Naive thymus-derived CD8-positive, alpha-beta T cell (primary cell): Measurements from ENCODE around the gene ABCD2. TPM values are rescaled to one million over a fixed set of nuclear protein-coding genes. Genes with fewer than 3 reads are reported as not detected.

Source experiments
- ATAC-seq, 2 donors: fragments of 150-1000 bp; cut with Tn5 transposase in 1 of 2; sonication (Bioruptor Pico), chemical (Tn5 transposase) in 1 of 2; 1 replicate in 1 of 2; 2 replicates in 1 of 2; pipeline ENCODE4 v1.10.0; 2021; ENCODE audit warnings: mild to moderate bottlenecking in 2 of 2, moderate library complexity in 2 of 2
- POLR2A ChIA-PET: fragments of 350-600 bp; sonication (Branson Sonifier 250); formaldehyde crosslinking; loops from one replicate; lab custom pipeline; 2021; ENCODE audit warnings: antibody characterized with exemption; lab: Charles Lee
- DNase-seq, 10 donors: peaks; one replicate each; pipeline versions ENCODE4 v3.0.0 to v3.0.0-alpha.2; 2020 to 2022
- H3K27ac Mint-ChIP-seq, 10 donors: one replicate each; pipeline ENCODE4 v1.8.0; 2020 to 2022; ENCODE audit warnings: mild to moderate bottlenecking in 10 of 10, mixed read lengths in 10 of 10, moderate library complexity in 4 of 10, inconsistent platforms in 1 of 10
- H3K27me3 Mint-ChIP-seq, 5 donors: one replicate each; pipeline ENCODE4 v1.8.0; 2021 to 2022; ENCODE audit warnings: mixed read lengths in 5 of 5
- H3K36me3 Mint-ChIP-seq, 3 donors: one replicate each; pipeline ENCODE4 v1.8.0; 2020 to 2022; ENCODE audit warnings: mixed read lengths in 3 of 3, mild to moderate bottlenecking in 2 of 3, inconsistent platforms in 1 of 3
- H3K4me1 Mint-ChIP-seq, 4 donors: one replicate each; pipeline ENCODE4 v1.8.0; 2021 to 2022; ENCODE audit warnings: mixed read lengths in 4 of 4
- H3K4me3 Mint-ChIP-seq, 10 donors: one replicate each; pipeline ENCODE4 v1.8.0; 2020 to 2022; ENCODE audit warnings: mild to moderate bottlenecking in 10 of 10, mixed read lengths in 10 of 10, moderate library complexity in 6 of 10, inconsistent platforms in 1 of 10
- H3K9me3 Mint-ChIP-seq, 9 donors: one replicate each; pipeline ENCODE4 v1.8.0; 2020 to 2022; ENCODE audit warnings: mixed read lengths in 9 of 9, mild to moderate bottlenecking in 3 of 9, inconsistent platforms in 1 of 9, moderate library complexity in 1 of 9
- polyA plus RNA-seq, 3 donors: library from polyadenylated mRNA; unstranded; fragments of 300-500 nt; fragmentation: Illumina TruSeq; gene quantifications; one replicate each; pipeline ENCODE4 v1.2.3, GENCODE V29; 2021
- total RNA-seq, 8 experiments: library from RNA in 2 of 8; stranded (reverse) in 2 of 8; gene quantifications; one replicate each; pipeline ENCODE4 v1.2.3 and lab custom pipeline; 2021 to 2026

Gene ABCD2
- 10 to 100 TPM; 22.9 to 23.3 TPM for total RNA-seq
- polyA plus RNA-seq: 10 to 100 TPM; 12.1 to 14.0 (median 12.7) TPM
- 7.0 to 77.3 (median 58.0) reads per million in 6 experiments for total RNA-seq (lab: John Stamatoyannopoulos, UW)

- no peaks in the 10 kb centered on the region for H3K9me3 Mint-ChIP-seq
- no peak within 1 kb of the TSS for H3K4me3 Mint-ChIP-seq
- H3K27me3 Mint-ChIP-seq: no peaks in the 10 kb centered on the region
- H3K36me3 Mint-ChIP-seq: peaks cover 0 to 4% (median 2%) of the 10 kb centered on the region in 3 donors
- H3K27ac Mint-ChIP-seq: no peak within 1 kb of the TSS
- peak; percentile 82 to 84 for ATAC-seq
- POLR2A ChIA-PET: interaction anchor here (0.7 to 4.3 kb wide), 19 partner anchors 9 to 486 kb away, joined by 3 to 42 read pairs (median 5); partner anchors contain the start of genes KIF21A and SLC2A13
- H3K4me1 Mint-ChIP-seq: peaks cover 17 to 46% (median 38%) of the 10 kb centered on the region in 4 donors
- DNase-seq: peak; percentile 51 to 88 (median 77)
These were observed at the start of gene ABCD2 for GRCh38 chr12:39619660-39620433. Gene ABCD2, minus strand, starts transcription at chr12:39619803. Its CDS starts 188 bp downstream, at chr12:39619615.

GRCh38 chr12:39660101-39660500 lies 40.5 kb upstream of the ABCD2 start:
- H3K9me3 Mint-ChIP-seq: peaks cover 0 to 15% (median 11%) of the 10 kb centered on the region in 9 donors
- no peak overlapping the region for H3K27ac Mint-ChIP-seq
- POLR2A ChIA-PET: interaction anchor here (0.8 to 1.2 kb wide), 2 partner anchors 10 to 40 kb away, joined by 3 to 4 read pairs; no protein-coding TSS in a partner anchor
- no peaks in the 10 kb centered on the region for H3K27me3 Mint-ChIP-seq
- H3K36me3 Mint-ChIP-seq: peaks cover 0 to 19% (median 9%) of the 10 kb centered on the region in 3 donors
- ATAC-seq (no peak), DNase-seq (no peak)
- no peak overlapping the region for H3K4me3 Mint-ChIP-seq
- H3K4me1 Mint-ChIP-seq: peaks cover 0 to 6% (median 3%) of the 10 kb centered on the region in 4 donors

GRCh38 chr12:39647383-39647782 lies 27.8 kb upstream of the ABCD2 start:
- POLR2A ChIA-PET: interaction anchor here (0.9 kb wide), 1 partner anchor 44 kb away, joined by 3 read pairs; no protein-coding TSS in a partner anchor
- no peak overlapping the region for H3K27ac Mint-ChIP-seq
- peaks cover 2 to 14% (median 9%) of the 10 kb centered on the region in 4 donors for H3K4me1 Mint-ChIP-seq
- no peak for DNase-seq
- H3K9me3 Mint-ChIP-seq: peaks cover 0 to 10% (median 0%) of the 10 kb centered on the region in 9 donors
- H3K4me3 Mint-ChIP-seq: no peak overlapping the region
- no peak for ATAC-seq
- H3K36me3 Mint-ChIP-seq: no peaks in the 10 kb centered on the region
- H3K27me3 Mint-ChIP-seq: no peaks in the 10 kb centered on the region

GRCh38 chr12:39646963-39647362 lies 27.4 kb upstream of the ABCD2 start:
- Mint-ChIP-seq H3K9me3 (peaks cover 0 to 6% (median 0%) of the 10 kb centered on the region in 9 donors), H3K4me1 (peaks cover 2 to 14% (median 9%) of the 10 kb centered on the region in 4 donors), H3K4me3 (no peak overlapping the region), H3K27me3 (no peaks in the 10 kb centered on the region), H3K27ac (no peak overlapping the region), H3K36me3 (no peaks in the 10 kb centered on the region)
- DNase-seq: no peak
- ATAC-seq: no peak
- POLR2A ChIA-PET: interaction anchor here (0.9 kb wide), 1 partner anchor 45 kb away, joined by 3 read pairs; no protein-coding TSS in a partner anchor

GRCh38 chr12:39643052-39643451 lies 23.4 kb upstream of the ABCD2 start:
- H3K36me3 Mint-ChIP-seq: no peaks in the 10 kb centered on the region
- H3K4me3 Mint-ChIP-seq: no peak overlapping the region
- POLR2A ChIA-PET: no interaction called here
- no peak overlapping the region for H3K27ac Mint-ChIP-seq
- peaks cover 2 to 8% (median 7%) of the 10 kb centered on the region in 4 donors for H3K4me1 Mint-ChIP-seq
- no peaks in the 10 kb centered on the region for H3K27me3 Mint-ChIP-seq
- ATAC-seq: no peak
- H3K9me3 Mint-ChIP-seq: peaks cover 0 to 3% (median 0%) of the 10 kb centered on the region in 9 donors
- no peak for DNase-seq

- H3K4me3 Mint-ChIP-seq: no peak overlapping the region
- no peak overlapping the region for H3K27ac Mint-ChIP-seq
- POLR2A ChIA-PET: no interaction called here
- H3K27me3 Mint-ChIP-seq: no peaks in the 10 kb centered on the region
- H3K36me3 Mint-ChIP-seq: peaks cover 0 to 6% (median 3%) of the 10 kb centered on the region in 3 donors
- DNase-seq: no peak
- peaks cover 0 to 9% (median 0%) of the 10 kb centered on the region in 9 donors for H3K9me3 Mint-ChIP-seq
- no peak for ATAC-seq
- H3K4me1 Mint-ChIP-seq: peaks cover 0 to 2% (median 0%) of the 10 kb centered on the region in 4 donors
These were observed 19.2 kb upstream of the ABCD2 start for GRCh38 chr12:39638840-39639239.

- Mint-ChIP-seq H3K27me3 (no peaks in the 10 kb centered on the region), H3K27ac (no peak overlapping the region), H3K4me1 (peaks cover 0 to 2% (median 0%) of the 10 kb centered on the region in 4 donors), H3K36me3 (peaks cover 0 to 6% (median 3%) of the 10 kb centered on the region in 3 donors), H3K4me3 (no peak overlapping the region), H3K9me3 (peaks cover 0 to 11% (median 0%) of the 10 kb centered on the region in 9 donors)
- no peak for ATAC-seq
- DNase-seq: no peak
- POLR2A ChIA-PET: interaction anchor here (0.8 kb wide), 1 partner anchor 12 kb away, joined by 3 read pairs; a partner anchor contains a TSS
These were observed 18.6 kb upstream of the ABCD2 start for GRCh38 chr12:39638178-39638577.

GRCh38 chr12:39632670-39633069 lies 13.1 kb upstream of the ABCD2 start:
- no peak overlapping the region for H3K27ac Mint-ChIP-seq
- H3K9me3 Mint-ChIP-seq: peaks cover 0 to 11% (median 5%) of the 10 kb centered on the region in 9 donors
- POLR2A ChIA-PET: interaction anchor here (2.5 kb wide), 1 partner anchor 12 kb away, joined by 12 read pairs; the partner anchor contains the start of gene ABCD2

GRCh38 chr12:39628836-39629235 lies 9.2 kb upstream of the ABCD2 start:
- peaks cover 0 to 7% (median 0%) of the 10 kb centered on the region in 9 donors for H3K9me3 Mint-ChIP-seq
- peak in 3 of 10 donors; percentile 37 to 64 (median 61) for DNase-seq
- POLR2A ChIA-PET: interaction anchor here (1.1 to 2.6 kb wide), 5 partner anchors 8 to 55 kb away, joined by 3 to 18 read pairs (median 3); partner anchors contain the start of gene ABCD2
- H3K27me3 Mint-ChIP-seq: no peaks in the 10 kb centered on the region
- peaks cover 0 to 5% (median 2%) of the 10 kb centered on the region in 3 donors for H3K36me3 Mint-ChIP-seq
- H3K4me1 Mint-ChIP-seq: peaks cover 18 to 52% (median 50%) of the 10 kb centered on the region in 4 donors
- ATAC-seq: peak; percentile 88 to 89
- peak overlapping the region in 9 of 10 donors; percentile 38 to 92 (median 83) for H3K27ac Mint-ChIP-seq
- H3K4me3 Mint-ChIP-seq: peak overlapping the region; percentile 0 to 75 (median 66)

More at GRCh38 chr12:39632670-39633069, 13.1 kb upstream of the ABCD2 start:
- peaks cover 10 to 29% (median 26%) of the 10 kb centered on the region in 4 donors for H3K4me1 Mint-ChIP-seq
- peaks cover 0 to 11% (median 5%) of the 10 kb centered on the region in 3 donors for H3K36me3 Mint-ChIP-seq
- DNase-seq (no peak), ATAC-seq (no peak)
- H3K4me3 Mint-ChIP-seq: no peak overlapping the region
- no peaks in the 10 kb centered on the region for H3K27me3 Mint-ChIP-seq

GRCh38 chr12:39627914-39628313 lies 8.3 kb upstream of the ABCD2 start:
- H3K36me3 Mint-ChIP-seq: peaks cover 0 to 5% (median 2%) of the 10 kb centered on the region in 3 donors
- peaks cover 18 to 56% (median 54%) of the 10 kb centered on the region in 4 donors for H3K4me1 Mint-ChIP-seq
- no peaks in the 10 kb centered on the region for H3K27me3 Mint-ChIP-seq
- peak overlapping the region; percentile 16 to 72 (median 66) for H3K4me3 Mint-ChIP-seq
- peak; percentile 63 to 64 for ATAC-seq
- POLR2A ChIA-PET: interaction anchor here (1.2 to 2.6 kb wide), 3 partner anchors 8 to 56 kb away, joined by 3 to 18 read pairs (median 3); partner anchors contain the start of gene ABCD2
- peak in 1 of 10 donors; percentile 30 for DNase-seq
- H3K9me3 Mint-ChIP-seq: peaks cover 0 to 7% (median 0%) of the 10 kb centered on the region in 9 donors
- peak overlapping the region in 9 of 10 donors; percentile 38 to 93 (median 83) for H3K27ac Mint-ChIP-seq

GRCh38 chr12:39626033-39626814 lies 6.6 kb upstream of the ABCD2 start:
- Mint-ChIP-seq H3K4me3 (peak overlapping the region in 1 of 10 donors; percentile 34), H3K36me3 (peaks cover 0 to 5% (median 2%) of the 10 kb centered on the region in 3 donors), H3K27ac (peak overlapping the region in 8 of 10 donors; percentile 35 to 90 (median 62)), H3K9me3 (peaks cover 0 to 7% (median 0%) of the 10 kb centered on the region in 9 donors), H3K4me1 (peaks cover 27 to 72% (median 69%) of the 10 kb centered on the region in 4 donors), H3K27me3 (no peaks in the 10 kb centered on the region)
- DNase-seq: no peak
- no peak for ATAC-seq
- POLR2A ChIA-PET: interaction anchor here (1.2 kb wide), 1 partner anchor 12 kb away, joined by 3 read pairs; no protein-coding TSS in a partner anchor
